ENCODE results near the gene TPPP.

The TPPP gene

GRCh38 chr5:664343-664993, 28.7 kb downstream of the TPPP start:
- DNase-seq = no peak

- no peak for DNase-seq
These were observed 29.5 kb downstream of the TPPP start for GRCh38 chr5:663436-664342.

- DNase-seq = no peak
These were observed 30.3 kb downstream of the TPPP start for GRCh38 chr5:662751-663435.

DNA sequence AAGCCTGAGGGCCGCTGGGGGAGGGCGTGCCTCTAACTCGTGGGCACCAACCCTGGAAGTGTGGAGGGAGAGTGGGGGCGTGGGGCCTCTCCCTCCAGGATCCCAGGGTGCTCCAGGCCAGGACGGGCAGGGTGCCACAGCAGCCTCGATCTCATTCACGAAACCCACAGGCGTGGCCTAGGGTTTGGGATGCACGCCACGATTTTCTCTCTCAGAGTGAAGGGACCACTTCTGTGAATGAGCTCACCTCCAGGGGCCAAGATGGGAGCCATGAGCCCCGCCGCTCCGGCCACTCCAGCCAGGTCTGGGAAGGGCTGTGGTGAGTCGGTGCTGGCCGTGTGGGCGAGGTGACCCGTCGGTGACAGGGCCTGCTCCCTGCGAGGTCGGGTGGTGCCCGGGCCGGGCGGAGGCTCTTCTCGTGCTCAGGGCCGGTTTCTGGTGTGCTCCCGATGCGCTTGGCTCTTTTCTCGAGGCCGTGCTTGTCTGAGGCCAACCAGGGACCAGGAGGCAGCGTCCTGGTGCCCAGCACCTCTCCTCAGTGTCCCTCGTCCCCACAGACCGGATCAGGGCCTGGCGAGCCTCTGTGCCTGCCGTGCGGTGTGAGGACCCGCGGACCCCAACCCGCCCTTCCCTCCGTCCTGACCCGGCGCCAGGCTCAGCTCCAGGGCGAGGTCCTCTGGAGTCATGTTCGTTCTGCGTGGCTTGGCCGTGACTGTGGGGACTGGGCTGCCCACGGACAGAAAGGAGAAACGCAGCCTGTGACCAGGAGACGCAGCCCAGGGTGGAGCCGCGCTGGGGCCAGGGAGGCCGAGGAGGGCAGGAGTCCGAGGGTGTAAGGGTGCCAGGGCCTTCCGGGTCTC, 31.0 kb downstream of the TPPP start:
- DNase-seq = no peak

DNA sequence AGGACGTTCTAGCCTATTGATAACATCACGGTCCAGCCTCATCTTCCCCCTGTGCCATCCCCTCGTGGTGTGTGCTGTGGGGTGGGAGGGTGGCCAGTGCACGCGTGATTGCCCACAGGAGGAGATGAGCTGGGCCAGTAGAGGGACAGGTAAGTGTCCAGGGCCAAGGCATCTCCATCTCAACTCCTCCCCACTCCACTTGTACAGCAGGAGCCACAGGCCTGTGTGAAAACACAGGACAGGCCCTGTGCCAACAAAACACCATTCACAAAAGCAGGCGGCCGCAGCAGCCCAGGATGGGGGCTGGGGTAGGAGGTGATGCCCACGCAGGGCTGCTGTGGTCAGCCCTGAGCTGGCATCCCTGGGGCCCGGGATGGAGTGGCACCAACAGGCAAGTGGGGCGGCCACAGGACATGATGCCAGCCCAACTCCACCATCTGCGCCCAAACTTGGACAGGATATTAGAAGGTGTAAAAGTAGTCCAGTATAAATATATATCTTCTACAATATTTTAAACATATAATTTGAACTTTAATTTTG, 32.6 kb downstream of the TPPP start:
- no peak for DNase-seq

- DNase-seq = no peak
These were observed 33.5 kb downstream of the TPPP start for GRCh38 chr5:659496-660263.

GRCh38 chr5:658103-658502, 35.0 kb downstream of the TPPP start:
- no peak for DNase-seq

GRCh38 chr5:657570-657969, 35.6 kb downstream of the TPPP start:
- no peak for DNase-seq

DNA sequence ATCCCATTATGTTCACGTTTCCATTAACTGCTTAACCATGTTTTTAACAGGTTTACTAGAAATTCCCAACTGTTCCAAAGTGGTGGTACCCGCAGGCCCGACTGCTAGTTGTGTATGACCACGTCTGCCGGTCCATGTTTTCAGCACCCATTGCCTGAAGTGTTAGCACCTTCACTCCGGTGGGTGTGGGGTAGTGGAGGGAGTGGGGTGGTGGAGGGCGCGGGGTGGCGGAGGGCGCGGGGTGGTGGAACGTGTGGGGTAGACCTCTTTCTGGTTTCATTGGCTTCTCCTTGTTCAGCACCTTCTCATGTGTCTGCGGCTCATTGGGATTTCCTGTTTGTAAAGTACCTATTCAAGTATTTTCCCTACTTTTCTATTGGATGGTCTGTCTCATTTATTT, 37.7 kb downstream of the TPPP start:
- no peak for DNase-seq

- DNase-seq = no peak
These were observed 38.9 kb downstream of the TPPP start for GRCh38 chr5:654071-654778.

DNA sequence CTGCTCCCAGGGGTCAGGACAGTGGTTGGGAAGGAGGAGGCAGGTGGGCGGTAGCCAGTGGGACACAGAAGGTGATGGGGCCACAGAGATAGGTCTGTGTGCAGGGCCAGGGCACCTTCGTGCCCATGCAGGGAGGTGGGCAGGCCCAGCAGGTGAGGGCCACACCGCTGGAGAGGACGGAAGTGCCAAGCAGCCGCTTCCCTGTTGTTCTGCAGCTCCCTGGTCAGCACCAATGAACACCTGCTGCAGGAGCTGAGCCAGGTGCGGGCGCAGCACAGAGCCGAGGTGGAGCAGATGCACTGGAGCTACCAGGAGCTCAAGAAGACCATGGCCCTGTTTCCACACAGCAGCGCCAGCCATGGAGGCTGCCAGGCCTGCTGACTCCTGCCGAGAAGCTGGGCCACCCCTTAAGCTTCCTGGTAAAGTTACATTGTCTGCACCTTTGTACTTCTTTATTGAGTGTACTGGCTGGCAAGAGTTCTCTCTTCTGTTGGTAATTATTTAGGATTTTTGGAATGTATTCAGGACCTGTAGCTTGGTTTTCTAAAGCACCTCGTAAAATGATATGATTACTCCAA, 40.3 kb downstream of the TPPP start:
- DNase-seq = no peak

DNA sequence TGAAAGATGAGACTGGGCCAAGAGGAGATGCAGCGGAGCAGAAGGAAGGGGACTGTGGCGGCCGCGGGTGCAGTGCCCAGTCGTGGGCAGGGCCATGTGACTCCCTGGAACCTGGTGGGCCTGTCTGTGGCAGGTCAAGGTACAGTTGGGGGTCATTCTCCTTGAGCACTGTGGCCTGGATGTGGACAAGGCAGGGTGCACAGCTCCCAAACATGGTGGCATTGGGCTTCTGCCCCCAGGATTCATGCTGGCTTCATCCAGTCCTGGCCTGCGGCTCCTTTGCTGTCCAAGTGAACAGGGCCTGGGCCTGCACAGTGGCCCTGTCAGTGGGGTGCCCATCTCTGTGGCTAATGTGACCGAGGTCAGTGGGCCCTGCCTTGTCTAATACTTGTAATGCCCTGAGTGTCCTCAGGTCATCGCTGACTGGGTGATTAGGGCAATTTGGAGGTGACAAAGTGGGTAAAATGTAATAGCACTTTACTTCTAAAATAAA, 41.1 kb downstream of the TPPP start:
- no peak for DNase-seq

DNA sequence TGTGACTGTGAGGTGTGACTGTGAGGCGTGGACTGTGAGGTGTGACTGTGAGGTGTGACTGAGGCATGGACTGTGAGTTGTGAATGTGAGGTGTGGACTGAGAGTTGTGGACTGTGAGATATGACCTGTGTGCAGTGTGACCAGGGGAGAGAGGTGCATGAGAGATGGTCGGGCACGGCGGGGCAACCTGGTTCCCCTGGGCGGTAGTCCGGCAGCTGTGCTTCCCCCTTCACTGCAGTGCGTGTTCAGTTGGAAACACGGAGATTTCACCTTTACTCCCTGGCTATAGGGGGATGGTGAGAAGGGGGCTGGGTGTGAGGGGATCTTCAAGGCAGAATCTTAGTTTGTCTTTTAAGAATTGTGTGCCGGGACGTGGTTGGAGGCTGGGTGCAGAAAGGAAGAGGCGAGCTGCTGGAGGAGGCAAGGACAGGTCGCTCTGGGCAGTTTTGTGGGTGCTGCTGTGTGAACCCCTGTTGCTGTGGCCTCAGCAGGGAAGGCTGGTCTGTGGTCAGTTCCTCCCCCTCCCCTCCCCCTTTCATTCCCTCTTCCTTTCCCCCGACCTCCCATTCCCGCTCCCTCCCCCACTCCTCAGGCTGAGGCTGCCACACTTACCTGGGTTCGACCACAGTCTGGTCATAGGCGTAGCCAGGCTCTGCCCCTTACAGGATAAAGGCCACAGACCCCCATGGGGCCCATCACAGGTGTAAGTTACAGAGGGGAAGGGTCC, 41.7 kb downstream of the TPPP start:
- no peak for DNase-seq

DNA sequence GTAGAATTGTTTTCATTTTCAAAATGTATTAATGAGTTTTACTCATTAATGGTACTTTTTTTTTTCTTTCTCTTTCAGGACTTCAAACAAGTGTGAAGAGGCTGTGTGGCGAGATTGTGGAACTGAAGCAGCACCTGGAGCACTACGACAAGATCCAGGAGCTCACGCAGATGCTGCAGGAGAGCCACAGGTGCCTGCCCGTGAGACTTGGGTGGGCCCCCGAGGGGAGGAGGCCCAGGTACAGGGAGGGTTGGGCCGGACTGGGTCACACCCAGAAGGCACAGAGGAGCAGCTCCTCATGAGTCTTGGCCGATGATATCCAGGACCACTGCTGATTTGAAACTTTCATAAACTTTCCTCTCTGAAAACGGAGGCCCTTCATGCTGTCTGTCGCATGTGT, 45.4 kb downstream of the TPPP start:
- no peak for DNase-seq

GRCh38 chr5:647311-647710, 45.8 kb downstream of the TPPP start:
- DNase-seq = no peak

DNA sequence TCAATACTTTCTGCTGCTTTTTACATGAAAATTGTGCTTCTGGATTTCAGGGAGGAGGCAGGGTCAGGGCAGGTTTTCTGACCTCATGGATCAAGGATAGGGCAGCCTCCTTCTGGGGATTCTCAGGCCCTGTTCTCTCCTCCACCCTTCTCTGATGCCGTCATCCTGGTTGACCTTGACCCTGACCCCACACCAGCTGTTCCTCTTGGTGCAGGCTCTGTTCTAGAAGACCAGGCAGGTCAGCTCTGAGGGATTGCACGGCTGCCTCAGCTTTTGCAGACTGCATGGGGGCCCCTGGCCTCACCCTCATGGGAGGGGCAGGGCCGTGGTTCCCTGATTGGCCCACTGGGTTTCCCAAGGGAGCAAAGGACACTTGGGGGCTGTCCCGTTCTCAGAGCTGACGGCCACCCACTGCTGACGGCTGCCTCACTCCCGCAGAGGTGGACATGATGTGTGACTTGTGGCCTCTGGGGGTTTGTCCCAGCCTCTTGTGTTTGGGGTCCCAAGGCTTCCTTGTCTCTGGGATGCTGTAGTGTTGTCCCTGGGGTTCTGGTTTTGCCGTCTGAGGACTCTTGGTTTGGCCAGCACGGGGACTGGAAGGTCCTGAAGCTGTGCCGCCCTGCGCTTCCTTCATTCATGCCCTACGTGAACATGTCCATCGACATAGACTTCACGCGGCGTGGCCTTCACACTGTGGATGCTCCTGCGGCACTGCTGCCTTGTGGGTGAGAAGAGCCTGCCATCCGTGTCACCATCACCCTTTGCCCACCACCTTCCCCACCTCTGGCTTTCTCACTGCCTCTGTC, 46.6 kb downstream of the TPPP start:
- DNase-seq = no peak

DNA sequence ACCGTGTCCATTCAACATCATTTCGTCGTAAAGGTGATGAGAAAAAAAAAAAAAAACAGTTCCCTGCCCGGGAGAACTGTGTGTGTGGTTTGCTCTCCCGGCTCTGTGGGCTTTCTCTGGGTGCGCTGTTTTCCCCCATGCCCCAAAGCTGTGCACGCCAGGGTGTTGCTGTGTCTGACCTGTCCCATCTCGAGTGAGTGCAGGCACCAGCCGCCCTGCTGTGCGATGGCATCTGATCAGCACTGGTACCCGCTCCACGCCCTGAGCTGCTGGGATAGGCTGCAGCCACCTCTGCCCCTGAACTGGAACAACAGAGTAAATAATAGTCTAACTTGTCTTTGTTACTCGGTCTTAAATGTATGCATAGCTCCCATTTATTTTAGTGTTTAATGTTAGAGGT, 47.7 kb downstream of the TPPP start:
- DNase-seq = no peak

- DNase-seq = no peak
These were observed 48.2 kb downstream of the TPPP start for GRCh38 chr5:644971-645370.

DNA sequence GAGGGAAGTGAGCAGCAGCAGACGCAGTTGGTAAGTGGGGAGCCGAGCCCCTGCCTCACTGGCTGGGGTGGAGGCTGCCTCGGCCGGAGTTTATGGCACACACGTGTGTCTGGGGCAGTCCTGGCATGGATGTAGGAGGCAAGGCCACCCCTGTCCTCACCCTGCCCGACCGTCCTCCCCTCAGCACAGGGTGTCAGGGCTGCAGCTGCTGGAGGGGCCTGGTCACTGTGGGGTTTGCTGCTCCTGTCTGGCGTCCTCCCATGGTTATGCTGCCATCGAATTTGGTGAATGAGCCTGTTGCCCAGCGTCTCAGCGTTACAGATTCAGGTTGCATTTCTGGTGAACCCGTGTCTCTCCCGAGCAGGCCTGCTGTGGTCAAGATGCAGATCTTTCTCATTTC, 48.6 kb downstream of the TPPP start:
- DNase-seq = no peak
